ENCODE measurements around the gene GFRA3.

GRCh38 chr5:138245717-138246116, 28.7 kb downstream of the GFRA3 start:
- TF ChIP-seq CTCF (IDR thresholded peaks at IDR 0.05) (no peak), POLR2AphosphoS5 (IDR thresholded peaks at IDR 0.05) (no peak)

All from breast epithelium (tissue), 3 donors.